Fibroblast of upper back skin (primary cell): ENCODE data around the gene F7.
"Not testable (repeated sequence)": the region's sequence is repeated elsewhere in the genome, so short reads cannot be mapped to it uniquely, and the experiment has no call there.

Experiments
- DNase-seq: peaks from one replicate; pipeline ENCODE4 v3.0.0-alpha.2; 2013

F7 gene

DNA sequence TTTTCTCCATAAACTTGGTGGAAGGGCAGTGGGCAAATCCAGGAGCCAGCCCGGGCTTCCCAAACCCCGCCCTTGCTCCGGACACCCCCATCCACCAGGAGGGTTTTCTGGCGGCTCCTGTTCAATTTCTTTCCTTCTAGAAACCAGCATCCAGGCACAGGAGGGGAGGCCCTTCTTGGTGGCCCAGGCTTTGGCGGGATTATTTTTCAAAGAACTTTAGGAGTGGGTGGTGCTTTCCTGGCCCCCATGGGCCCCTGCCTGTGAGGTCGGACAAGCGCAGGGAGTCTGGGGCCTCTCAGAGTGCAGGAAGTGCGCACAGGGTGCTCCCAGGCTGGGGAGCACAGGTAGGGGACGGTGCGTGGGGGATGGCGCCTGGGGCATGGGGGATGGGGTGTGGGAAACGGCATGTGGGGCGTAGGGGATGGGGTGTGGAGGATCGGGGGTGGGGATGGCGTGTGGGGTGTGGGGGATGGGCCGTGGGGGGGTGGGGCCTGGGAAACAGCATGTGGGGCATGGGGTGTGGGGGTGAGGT, 396 bp downstream of the F7 start:
- DNase-seq, result no peak

DNA sequence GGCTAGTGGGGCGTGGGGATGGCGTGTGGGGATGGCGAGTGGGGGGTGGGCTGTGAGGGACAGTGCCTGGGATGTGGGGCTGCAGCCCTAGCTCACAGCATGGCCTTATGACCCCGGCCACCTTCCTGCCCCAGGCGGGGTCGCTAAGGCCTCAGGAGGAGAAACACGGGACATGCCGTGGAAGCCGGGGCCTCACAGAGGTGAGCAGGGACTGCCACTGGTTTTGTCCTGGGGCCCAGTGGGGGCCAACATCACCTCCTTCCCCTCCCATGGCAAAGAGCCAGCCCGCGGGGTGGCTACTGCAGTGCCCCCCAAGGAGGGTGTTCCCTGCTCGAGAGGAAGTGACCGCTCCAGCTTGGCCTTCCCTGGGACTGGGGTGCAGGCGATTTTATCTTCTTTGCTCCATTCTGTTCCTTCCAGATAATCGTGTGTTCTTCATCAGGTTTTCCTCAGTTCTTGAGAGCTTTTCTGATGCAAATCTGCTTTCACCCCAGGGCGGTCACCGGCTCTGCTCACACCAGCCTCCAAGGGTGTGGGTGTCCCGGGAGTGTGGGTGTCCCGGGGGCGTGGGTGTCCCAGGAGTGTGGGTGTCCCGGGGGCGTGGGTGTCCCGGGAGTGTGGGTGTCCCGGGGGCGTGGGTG, 1.2 kb downstream of the F7 start:
- no peak for DNase-seq

DNA sequence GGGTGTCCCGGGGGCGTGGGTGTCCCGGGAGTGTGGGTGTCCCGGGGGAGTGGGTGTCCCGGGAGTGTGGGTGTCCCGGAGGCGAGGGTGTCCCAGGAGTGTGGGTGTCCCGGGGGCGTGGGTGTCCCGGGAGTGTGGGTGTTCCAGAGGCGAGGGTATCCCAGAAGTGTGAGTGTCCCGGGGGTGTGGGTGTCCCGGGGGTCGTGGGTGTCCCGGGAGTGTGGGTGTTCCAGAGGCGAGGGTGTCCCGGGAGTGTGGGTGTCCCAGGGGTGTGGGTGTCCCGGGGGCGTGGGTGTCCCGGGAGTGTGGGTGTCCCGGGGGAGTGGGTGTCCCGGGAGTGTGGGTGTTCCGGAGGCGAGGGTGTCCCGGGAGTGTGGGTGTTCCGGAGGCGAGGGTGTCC, 2.9 kb downstream of the F7 start:
- DNase-seq, result not testable (repeated sequence)

DNA sequence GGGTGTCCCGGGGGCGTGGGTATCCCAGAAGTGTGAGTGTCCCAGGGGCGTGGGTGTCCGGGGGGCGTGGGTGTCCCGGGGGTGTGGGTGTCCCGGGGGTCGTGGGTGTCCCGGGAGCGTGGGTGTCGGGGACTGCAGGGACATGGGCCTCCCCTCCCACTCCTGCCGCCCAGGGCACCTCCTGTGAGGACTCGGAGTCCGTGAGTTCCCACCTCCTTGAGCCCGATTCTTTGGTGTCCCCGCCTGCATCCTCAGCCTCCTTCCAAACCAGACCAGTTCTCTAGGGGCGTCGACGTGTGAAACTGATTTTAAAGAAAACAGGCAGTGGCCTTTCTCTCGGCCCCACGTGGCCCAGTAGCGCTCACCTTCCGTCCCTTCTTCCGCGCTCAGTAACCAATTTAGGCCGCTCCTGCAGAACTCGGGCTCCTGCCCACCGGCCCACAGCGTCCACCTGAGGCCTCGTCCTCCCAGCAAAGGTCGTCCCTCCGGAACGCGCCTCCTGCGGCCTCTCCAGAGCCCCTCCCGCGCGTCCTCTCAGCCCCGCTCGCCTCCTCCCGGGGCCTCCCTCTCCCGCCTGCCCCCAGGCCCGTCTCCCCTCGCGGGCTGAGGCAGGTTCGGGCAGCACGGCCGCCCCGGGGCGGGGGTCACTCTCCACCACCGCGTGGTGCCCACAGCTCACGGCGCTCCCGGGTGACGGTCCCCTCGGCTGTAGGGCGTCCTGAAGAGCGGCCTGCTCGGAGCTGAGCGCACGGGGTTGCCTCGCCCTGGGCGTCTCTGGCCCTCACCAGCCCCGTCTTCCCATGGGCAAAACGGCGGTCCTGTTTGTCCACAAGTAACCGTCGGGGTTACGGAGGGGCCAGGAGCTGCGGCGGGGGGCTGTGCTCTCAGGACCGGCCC, 3.8 kb downstream of the F7 start:
- DNase-seq, result no peak

DNA sequence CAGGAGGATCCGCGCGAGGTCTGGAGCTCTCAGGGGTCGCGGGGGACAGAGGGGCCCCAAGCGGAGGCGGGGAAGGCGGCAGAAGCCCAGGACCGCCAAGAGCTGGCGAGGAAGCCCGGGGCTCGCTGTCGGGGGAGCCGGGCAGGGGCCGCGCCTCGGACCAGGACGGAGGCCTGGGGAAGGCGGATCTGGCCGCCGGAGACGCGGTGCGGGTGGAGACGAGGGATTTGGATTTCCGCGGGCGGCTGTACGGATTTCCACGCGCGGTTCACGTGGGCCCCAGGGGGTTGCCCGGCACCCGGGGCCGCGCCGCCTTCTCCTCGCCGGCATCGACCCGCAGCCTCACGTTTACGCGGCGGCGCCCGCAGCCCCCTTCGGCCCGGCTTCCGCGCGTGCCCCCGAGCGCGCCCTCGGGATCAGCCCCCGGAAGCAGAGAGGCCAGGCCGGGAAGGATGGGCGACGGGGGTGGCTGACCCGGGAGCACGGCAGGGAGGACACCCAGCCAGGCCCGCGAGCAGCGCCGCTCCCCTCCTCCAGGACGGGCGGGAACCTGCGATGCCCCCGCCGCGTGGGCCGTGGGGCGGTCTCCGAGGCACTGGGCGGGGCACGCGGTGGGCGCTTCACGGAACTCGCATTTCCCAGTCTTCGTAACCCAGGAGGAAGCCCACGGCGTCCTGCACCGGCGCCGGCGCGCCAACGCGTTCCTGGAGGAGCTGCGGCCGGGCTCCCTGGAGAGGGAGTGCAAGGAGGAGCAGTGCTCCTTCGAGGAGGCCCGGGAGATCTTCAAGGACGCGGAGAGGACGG, 4.7 kb downstream of the F7 start:
- no peak for DNase-seq

DNA sequence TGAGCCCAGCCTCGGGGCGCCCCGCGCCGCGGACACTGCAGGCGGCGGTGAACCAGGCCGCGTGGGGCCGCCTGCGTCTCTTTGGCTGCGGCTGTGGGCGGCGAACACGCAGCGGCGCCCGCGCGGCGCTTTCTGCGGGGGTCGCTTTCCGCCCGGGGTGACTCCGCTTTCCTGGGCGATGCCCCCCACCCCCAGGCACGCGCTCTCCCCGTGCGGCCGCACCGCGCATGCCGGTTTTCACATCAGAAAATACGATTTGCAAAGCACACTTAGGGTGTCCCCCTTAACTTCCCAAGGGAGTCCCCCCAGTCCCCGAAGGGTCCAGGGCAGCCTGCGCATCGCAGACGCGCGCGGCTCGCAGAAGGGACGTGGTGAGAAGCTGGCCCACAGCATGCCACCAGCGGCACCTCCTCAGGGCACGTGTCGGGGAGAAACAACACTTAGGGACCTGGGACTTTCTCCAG, 5.3 kb downstream of the F7 start:
- no peak for DNase-seq

DNA sequence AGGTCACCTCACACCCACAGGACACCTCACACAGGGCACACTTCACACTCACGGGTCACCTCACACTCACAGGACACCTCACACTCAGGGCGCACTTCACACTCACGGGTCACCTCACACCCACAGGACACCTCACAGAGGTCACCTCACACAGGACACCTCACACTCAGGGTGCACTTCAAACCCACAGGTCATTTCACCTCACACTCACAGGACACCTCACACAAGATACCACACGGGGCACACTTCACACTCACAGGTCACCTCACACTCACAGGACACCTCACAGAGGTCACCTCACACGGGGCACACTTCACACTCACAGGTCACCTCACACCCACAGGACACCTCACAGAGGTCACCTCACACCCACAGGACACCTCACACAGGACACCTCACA, 6.2 kb downstream of the F7 start:
- not testable (repeated sequence) for DNase-seq

DNA sequence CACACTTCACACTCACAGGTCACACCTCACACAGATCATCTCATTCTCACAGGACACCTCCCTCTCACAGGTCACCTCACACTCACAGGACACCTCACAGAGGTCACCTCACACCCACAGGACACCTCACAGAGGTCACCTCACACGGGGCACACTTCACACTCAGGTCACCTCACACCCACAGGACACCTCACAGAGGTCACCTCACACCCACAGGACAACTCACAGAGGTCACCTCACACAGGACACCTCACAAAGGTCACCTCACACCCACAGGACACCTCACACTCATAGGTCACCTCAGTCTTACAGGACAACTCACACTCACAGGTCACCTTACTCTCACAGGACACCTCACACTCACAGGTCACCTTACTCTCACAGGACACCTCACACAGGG, 6.9 kb downstream of the F7 start:
- DNase-seq, result not testable (repeated sequence)

DNA sequence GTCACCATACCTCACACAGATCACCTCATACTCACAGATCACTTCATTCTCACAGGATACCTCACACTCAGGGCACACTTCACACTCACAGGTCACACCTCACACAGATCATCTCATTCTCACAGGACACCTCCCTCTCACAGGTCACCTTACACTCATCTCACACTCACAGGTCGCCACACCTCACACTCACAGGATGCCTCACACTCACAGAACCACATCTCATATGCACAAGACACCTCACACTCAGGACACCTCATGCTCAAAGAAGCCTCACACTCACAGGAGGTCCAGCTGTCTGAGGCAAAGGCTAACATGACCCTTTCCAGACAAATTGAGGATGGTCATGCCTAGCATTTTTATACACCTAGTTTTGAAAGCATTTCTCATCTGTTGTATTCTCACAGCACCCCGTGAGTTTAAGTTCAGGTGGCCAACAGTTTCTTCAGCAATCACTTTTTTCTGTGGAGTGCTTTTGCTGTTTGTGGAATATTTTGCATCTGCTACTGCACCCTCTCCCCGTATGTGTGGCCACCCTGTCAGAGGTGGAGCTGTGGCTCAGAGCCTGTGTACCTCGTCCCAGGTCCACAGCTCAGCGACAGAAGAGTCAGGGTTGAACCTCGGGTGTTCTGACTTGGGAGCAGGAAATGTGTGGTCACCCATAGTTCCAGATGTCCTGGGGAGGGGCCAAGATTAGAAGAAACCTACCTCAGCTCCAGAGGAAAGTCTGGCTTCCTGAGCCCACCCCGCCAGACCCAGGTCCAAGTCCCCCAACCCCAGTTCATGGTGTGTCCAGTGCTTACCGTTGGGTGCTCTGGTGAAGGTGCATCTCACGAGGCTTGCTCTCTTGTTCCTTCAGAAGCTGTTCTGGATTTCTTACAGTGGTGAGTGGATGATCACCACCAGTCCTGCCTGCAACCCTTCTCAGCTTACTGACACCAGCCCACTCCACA, 7.6 kb downstream of the F7 start:
- no peak for DNase-seq

DNA sequence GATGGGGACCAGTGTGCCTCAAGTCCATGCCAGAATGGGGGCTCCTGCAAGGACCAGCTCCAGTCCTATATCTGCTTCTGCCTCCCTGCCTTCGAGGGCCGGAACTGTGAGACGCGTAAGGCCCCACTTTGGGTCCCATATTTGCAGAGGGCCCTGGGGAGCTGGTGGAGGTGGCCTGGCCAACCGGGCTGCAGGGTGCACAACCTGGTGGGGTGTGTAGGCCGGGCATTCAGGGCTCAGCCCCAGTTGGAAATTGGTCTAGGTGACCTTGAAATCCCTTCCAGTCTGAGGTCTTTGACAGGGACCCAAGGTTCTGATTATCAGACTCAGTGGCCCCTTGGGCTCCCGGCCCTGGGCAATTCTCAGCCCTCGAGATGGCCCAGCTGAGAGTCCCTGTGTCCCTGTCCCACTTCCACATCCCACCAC, 8.3 kb downstream of the F7 start:
- DNase-seq, result no peak

DNA sequence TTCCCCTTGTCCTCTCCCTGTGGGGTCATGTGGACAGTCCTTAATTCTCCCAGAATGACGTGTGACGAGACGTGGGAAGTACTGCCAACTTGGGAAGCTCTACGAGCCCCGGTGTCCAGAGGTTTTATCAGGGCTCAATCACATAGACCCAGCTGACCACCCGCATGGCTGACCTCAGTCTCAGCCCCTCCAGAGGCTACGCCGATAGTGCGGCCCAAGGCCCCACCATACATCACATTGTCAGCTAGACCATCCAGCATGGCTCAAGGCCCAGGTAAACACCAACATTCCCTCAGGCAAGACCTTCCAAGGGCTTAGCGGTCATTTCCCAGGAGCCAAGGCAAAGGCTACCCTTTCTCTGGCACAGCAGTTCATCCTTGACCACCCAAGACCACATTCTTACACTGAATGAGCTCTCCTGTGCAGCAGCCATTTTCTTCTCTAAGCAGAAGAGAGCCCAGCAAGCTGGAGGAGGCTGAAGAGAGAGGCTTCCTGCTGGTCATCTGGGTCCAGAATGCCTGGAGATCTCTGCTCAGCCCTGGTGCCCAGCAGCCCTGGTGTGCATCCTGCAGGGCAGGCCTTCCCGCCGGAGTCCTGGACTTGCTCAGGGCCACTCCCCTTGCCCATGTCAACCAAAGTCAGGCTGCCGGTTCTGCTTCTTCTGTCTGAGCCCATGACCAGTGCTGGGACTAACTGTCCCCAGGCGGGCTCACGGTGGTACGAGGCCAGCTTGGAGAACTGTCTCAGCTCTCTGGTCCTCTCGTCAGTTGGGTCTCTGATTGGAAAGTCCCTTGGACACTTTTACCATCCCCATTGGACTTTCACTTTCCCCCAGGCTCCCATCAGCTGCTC, 9.1 kb downstream of the F7 start:
- no peak for DNase-seq

DNA sequence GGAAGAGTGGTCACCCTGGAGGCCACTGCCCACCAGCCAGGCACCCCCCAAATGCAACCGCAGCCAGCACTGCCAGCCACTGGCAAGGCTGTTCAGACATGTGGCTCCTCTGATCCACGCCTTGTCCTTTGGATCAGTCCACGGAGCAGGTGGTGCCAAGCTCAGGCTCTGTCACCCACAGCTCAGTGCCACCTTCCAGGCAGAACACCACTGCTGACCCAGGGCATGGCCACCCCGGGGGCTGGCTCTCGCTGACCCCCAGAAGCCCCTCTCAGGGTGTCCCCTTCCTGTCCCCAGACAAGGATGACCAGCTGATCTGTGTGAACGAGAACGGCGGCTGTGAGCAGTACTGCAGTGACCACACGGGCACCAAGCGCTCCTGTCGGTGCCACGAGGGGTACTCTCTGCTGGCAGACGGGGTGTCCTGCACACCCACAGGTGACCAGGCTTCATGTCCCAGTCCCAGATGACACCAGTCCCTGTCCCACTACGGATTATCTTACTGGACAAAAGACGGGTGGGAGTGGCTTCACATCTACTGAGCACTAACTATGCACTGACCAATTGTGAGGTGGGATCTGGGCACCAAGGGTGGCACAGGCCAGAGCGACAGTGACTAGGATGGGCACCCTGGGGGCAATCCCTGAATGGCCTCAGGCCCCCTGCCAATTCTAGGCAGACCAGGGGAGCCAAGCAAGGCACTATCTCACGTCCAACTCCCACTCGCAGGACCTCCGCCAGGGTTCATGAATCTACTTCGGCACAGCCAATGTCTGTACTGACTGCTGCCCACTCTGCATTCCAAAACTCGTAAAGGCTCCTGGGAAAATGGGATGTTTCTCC, 10.0 kb downstream of the F7 start:
- no peak for DNase-seq

DNA sequence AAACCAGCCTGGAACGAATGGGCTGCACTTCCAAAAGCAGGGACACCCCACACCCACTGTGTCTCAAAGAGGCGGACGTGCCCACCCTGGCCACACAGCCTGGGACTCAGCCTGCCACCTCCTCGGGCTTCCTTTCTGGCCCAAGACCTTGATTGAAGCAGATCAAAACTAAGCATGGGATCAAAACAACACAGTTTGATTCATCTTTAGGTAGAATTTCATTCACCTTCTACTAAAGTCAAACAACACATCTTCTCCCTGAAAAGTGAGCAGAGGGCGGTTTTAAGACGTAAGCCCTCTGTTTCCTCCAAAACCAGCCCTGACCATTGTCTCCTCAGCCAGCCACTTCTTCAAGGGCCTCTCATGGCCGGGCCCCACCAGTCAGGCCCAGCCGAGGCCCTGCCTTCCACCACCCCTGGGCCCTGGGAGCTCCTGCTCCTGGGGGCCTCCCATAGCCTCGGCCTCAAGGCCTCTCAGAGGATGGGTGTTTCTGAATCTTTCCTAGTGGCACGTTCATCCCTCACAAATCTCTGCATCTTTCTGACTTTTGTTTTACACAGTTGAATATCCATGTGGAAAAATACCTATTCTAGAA, 10.7 kb downstream of the F7 start:
- DNase-seq, result no peak

DNA sequence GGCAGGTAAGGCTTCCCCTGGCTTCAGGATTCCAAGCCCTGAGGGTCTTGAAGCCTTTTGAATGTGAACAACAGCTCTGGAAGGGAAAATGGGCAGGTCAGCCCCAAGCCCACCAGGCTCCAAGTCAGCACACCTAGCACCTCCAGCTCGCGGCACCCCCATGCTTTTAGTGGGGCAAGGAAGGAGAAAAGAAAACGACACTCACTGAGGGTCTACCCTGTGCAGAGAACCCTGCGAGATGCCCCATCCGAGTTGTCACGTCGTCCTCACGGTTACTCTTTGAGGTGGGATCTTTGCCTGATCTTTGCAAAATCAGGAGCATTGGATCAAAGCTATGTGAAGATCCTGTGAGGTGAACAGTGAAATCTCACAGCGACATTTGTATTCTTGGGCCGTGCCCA, 11.3 kb downstream of the F7 start:
- DNase-seq, result no peak

DNA sequence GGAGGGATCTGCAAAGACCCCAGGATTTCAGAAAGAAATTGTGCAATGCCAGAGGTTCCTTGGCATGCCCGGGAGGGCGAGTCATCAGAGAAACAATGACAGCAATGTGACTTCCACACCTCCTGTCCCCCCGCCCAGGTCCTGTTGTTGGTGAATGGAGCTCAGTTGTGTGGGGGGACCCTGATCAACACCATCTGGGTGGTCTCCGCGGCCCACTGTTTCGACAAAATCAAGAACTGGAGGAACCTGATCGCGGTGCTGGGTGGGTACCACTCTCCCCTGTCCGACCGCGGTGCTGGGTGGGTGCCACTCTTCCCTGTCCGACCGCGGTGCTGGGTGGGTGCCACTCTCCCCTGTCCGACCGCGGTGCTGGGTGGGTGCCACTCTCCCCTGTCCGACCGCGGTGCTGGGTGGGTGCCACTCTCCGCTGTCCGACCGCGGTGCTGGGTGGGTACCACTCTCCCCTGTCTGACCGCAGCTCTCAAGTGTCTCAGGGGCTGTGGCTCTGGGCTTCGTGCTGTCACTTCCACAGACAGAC, 11.8 kb downstream of the F7 start:
- DNase-seq, result peak; percentile 9

DNA sequence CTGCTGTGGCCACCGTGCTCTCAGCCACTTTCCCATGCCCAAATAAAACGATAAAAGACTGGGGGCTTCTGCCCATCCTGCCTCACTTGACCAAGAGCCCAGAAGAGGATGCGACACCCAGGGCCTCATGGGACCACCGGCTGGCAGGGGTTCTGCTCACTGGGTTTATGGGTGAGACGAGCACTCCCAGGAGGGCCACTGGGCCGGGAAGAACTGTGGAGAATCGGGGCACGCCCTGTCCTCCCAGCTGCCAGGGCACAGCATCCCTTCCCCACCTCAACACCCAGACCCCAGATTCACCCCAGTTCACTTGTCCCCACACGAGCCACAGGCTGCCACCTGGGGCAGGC, 12.3 kb downstream of the F7 start:
- no peak for DNase-seq

DNA sequence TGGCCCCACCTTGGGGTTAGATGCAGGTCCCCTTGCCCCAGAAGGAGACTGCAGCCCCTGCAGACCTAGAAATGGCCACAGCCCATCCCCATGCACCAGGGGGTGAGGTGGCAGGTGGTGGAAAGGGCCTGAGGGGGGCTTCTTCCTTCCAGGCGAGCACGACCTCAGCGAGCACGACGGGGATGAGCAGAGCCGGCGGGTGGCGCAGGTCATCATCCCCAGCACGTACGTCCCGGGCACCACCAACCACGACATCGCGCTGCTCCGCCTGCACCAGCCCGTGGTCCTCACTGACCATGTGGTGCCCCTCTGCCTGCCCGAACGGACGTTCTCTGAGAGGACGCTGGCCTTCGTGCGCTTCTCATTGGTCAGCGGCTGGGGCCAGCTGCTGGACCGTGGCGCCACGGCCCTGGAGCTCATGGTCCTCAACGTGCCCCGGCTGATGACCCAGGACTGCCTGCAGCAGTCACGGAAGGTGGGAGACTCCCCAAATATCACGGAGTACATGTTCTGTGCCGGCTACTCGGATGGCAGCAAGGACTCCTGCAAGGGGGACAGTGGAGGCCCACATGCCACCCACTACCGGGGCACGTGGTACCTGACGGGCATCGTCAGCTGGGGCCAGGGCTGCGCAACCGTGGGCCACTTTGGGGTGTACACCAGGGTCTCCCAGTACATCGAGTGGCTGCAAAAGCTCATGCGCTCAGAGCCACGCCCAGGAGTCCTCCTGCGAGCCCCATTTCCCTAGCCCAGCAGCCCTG, 12.8 kb downstream of the F7 start:
- no peak for DNase-seq

DNA sequence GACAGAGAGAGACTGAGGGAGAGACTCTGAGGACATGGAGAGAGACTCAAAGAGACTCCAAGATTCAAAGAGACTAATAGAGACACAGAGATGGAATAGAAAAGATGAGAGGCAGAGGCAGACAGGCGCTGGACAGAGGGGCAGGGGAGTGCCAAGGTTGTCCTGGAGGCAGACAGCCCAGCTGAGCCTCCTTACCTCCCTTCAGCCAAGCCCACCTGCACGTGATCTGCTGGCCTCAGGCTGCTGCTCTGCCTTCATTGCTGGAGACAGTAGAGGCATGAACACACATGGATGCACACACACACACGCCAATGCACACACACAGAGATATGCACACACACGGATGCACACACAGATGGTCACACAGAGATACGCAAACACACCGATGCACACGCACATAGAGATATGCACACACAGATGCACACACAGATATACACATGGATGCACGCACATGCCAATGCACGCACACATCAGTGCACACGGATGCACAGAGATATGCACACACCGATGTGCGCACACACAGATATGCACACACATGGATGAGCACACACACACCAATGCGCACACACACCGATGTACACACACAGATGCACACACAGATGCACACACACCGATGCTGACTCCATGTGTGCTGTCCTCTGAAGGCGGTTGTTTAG, 13.7 kb downstream of the F7 start:
- DNase-seq, result no peak
